ENCODE data around the gene NUP210L.
A peak's percentile ranks its signal among the peaks of the same experiment; 100 is the strongest.
"Not testable (repeated sequence)": the region's sequence is repeated elsewhere in the genome, so short reads cannot be mapped to it uniquely, and the experiment has no call there.

Gene NUP210L

DNA sequence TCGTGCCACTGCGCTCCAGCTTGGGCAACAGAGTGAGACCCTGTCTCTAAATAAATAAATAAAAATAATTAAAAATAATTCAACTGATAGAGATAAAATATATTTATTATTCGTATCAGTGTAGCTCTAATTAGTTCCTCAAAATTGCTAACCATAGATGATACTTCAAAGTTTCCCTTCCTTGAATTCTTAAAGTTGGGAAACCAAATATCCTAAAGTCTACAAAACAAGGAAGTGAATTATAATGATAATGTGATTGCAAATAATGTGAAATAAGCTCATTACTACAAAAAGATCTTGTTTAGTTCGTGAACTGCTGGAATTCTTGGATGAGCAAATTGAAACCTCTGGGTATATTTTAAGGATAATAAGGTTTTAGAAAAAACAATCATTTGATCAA lies 60.5 kb downstream of the NUP210L start:
- DNase-seq: no peak

DNA sequence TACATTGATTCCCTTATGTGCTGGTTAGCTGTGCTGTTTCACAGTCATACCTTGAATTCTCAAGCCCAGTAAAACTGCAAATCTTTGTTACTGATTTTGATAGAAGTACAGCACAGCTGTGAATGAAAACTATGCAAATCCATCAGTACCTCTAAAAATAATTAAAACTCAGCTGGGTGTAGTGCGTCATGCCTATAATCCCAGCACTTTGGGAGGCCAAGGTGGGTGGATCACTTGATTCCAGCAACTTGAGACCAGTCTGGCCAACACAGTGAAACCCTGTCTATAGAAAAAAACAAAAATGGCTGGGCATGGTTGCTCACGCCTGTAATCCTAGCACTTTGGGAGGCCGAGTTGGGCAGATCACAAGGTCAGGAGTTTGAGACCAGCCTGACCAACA lies 61.2 kb downstream of the NUP210L start:
- no peak for DNase-seq

DNA sequence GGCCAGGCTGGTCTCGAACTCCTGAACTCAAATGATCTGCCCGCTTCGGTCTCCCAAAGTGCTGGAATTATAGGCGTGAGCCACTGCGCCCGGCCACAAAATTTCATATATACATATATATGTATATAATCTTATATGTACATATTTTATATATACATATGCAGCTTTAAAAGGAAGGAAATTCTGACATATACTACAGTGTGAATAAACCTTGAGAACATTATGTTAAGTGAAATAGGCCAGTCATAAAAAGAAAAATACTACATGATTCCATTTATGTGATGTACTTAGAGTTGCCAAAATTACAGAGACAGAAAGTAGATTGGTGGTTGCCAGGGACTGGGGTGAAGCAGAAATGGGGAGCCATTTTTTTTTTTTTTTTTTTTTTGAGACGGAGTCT lies 63.2 kb downstream of the NUP210L start:
- DNase-seq: no peak

DNA sequence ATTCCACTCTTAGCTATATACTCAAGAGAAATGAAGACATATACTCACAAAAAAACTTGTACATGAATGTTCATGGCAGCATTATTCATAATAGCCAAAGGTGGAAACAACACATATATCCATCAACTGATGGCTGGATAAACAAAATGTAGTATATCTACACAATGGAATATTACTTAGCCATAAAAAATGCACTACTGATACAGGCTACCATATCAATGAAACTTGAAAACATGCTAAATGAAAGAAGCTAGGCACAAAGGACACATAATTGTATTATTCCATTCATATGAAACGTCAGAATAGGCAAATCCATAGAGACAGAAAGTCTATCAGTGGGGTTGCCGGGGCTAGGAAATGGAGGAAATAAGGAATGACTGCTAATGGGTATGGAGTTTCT lies 67.3 kb downstream of the NUP210L start:
- DNase-seq: no peak

DNA sequence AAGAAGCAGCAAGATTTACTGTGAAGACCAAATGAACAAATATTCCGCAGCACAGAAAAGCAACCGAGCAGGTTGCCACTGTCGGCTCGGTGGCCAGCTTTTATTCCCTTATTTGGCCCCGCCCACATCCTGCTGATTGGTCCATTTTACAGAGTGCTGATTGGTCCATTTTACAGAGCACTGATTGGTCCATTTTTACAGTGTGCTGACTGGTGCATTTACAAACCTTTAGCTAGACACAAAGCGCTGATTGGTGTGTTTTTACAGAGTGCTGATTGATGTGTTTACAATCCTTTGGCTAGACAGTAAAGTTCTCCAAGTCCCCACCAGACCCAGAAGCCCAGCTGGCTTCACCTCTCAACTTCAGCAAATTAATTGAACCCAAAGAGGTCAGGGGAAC lies 71.8 kb downstream of the NUP210L start:
- not testable (repeated sequence) for DNase-seq

DNA sequence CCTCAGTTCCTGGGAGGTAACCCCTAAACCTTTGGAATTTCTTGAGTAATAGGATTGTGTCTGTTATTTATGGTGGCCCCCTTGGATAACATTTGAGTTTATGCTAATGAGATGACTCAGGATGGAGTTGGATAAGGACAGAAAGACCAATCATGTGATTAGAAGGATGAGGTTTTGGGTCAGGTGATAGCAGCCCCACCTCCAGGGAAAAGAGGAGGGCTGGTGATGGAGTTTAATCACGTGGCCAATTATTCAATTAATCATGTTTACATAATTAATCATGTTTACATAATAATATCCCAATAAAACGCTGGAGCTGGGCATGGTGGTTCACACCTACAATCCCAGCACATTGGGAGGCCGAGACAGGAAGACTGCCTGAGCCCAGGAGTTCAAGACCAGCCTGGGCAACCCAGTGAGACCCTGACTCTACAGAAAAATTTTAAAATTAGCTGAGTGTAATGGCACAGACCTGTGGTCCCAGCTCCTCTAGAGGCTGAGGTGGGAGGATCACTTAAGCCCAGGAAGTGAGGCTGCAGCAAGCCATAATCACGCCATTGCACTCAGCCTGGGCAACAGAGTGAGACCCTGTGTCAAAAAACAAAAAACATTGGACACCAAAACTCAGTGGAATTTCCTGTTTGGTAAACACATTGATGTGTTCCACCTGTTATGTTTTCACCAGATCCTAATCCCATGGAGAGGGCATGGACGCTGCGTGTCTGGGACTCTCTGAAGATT lies 73.3 kb downstream of the NUP210L start:
- DNase-seq: no peak

DNA sequence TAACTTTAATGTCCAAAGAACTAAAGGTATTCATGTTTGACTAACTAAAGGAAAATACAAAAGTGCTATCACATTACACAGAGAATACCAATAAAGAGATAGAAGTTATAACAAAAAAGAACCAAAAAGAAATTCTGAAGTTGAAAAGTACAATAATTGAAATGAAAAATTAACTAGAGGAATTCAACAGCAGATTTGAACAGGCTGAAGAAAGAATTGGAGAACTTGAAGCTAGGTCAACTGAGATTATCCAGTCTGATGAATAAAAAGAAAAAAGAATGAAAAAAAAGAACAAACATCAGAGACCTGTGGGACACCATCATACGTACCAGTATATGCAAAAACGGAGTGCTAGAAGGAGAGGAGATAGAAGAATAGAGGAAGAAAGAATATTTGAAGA lies 78.5 kb downstream of the NUP210L start:
- no peak for DNase-seq

DNA sequence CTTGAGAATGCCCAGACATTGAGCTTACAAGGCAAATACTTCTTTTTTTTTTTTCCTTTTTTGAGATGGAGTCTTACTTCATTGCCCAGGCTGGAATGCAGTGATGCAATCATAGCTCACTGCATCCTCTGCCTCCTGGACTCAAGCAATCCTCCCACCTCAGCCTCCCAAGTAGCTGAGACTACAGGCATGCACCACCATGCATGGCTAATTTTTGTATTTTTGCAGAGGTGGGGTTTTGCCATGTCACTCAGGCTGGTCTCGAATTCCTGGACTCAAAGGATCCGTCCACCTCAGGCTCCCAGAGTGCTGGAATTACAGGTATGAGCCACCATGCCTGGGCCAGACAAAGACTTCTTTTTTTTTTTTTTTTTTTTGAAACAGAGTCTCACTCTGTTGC lies 79.1 kb downstream of the NUP210L start:
- DNase-seq: no peak

DNA sequence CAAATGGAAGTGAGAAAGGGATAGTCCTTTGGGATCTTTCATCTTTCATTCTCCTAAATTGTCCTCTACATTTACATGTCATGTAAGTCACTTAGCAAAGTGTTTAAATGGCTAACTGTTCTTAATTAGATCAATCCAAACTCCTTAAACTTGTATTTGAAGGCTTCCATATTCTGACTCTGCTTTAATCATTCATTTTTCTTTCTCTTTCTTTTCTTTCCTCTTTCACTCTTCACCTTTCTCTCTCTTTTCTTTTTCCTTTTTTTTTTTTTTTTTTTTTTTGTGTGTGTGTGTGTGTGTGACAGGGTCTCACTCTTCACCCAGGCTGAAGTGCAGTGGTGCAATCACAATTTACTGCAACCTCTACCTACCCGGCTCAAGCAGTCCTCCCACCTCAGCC lies 92.6 kb downstream of the NUP210L start:
- no peak for DNase-seq

DNA sequence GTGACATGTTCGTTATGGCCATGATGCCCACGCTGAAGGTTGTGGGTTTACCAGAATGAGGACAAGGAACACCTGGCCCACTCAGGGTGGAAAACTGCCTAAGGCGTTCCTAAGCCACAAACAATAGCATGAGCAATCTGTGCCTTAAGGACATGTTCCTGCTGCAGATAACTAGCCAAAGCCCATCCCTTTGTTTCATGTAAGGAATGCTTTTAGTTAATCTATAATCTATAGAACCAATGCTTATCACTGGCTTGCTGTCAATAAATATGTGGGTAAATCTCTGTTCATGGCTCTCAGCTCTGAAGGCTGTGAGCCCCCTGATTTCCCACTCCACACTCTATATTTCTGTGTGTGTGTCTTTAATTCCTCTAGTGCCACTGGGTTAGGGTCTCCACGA lies 107.4 kb downstream of the NUP210L start:
- not testable (repeated sequence) for DNase-seq

DNA sequence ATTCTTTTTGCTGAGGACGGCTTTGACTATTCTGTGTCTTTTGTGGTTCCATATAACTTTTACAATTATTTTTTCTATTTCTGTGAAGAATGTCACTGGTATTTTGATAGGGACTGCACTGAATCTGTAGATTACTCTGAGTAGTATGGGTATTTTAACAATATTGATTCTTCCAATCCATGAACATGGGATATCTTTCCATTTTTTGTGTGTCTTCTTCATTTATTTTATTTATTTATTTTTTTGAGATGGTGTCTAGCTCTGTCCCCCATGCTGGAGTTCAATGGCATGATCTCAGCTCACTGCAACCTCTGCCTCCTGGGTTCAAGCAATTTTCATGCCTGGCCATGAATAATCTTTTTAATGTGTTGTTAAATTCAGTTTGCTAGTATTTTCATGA lies 121.2 kb downstream of the NUP210L start:
- not testable (repeated sequence) for DNase-seq

DNA sequence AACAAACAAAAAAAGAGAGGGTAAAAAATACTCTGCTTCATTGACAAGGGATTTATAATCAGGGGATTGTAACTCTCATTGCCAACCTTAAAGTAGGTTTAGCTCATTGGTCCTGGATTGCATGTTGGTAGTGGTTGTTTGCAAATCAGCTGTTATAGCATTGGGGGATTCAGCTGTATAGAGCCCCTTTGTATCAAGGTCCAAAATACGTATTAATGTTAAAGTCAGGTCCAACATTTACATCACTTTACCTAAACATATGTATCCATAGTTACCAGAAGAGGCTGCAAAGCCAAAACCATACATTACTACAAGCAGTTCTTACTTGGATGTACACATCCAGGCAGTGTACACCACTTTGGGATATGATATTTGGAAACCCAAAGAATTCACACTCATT lies 134.9 kb downstream of the NUP210L start:
- no peak for DNase-seq

DNA sequence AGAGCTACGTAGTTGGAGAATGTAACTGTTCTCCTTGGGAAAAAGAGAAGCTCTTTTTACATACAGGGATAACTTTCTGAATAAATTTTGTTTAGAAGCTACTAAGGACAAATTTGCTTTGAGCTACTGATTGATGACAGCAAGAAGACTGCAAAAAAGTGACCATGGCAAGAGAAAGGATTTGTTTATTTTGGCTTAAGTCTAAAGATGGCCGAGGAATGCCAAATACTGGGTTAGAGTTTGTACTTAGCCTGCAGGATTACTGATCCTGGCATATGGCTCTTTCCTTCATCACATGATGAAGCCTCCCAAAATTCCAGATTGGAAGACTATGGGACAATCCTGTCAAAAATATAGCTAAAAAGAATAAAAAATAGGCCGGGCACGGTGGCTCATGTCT lies 135.6 kb downstream of the NUP210L start:
- DNase-seq: no peak

DNA sequence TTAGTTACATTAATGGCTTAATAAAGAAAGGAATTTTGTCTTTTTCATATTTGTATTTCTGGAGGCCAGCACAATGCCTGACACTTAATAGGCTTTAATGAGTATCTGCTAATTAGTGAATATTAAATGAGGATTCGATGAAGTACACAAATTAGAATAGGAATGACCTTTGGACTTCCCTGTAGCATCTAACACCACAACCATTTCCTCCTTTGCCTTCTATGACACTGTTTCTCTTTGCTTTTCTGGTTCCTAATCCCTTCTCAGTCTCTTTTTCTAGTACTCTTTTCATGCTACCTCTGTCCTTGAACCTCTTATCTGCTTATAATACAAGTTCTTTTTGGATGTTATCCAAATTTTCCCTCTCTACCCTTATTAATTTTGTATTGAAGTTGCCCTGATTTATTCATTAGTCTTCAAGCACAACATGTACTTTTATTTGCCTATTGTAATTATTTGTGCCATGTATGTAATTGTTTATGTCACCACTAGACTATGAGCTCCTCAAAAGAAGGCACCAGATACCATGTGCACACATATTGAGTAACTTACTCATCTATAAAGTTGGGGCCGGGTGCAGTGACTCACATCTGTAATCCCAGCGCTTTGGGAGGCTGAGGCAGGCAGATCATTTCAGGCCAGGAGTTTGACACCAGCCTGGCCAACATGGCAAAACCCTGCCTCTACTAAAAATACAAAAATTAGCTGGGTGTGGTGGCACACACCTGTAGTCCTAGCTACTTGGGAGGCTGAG lies 140.5 kb downstream of the NUP210L start:
- DNase-seq: no peak

DNA sequence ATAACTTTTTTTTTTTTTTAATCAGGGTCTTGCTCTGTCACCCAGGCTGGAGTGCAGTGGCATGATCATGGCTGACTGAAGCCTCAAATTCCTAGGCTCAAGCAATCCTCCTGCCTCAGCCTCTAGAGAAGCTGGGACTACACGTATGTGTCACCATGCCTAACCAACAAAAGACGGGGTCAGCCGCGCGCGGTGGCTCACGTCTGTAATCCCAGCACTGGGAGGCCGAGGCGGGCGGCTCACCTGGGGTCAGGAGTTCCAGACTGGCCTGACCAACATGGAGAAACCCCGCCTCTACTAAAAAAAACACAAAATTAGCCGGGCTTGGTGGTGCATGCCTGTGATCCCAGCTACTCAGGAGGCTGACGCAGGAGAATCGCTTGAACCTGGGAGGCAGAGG lies 142.3 kb downstream of the NUP210L start:
- DNase-seq: not testable (repeated sequence)

DNA sequence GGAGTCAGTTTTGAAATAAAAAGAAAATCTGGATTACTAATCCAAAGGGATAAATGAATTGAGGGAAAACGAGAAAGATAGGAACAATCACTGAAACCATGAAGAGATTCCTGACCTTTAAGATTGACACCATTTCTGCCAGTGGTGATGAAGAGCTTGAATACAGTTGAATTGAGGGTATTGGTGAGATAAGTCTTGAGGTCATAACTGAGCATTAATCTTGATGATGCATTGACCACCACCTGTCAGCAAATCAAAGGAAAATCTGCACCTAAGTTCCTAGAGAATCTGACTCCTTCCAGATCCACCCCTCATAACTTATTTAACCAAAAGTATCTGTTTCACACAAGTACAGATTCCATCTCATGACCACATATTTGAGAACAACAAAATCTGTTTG lies 142.7 kb downstream of the NUP210L start:
- DNase-seq: no peak

DNA sequence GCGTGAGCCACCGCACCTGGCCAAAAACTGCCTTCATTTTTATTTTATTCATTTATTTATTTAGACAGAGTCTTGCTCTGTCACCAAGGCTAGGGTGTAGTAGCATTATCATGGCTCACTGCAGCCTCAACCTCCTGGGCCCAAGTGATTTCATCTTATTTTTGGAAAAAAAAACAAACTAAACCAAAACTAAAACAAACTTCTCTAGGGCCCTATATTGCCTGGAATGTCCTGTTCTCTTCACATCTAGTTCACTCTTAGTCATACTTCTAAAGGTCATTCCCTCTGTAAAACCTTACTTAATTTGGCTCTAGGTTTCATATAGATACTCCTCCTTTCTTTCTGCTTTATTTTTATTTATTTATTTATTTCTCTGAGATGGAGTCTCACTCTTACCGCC lies 148.7 kb downstream of the NUP210L start:
- no peak for DNase-seq

DNA sequence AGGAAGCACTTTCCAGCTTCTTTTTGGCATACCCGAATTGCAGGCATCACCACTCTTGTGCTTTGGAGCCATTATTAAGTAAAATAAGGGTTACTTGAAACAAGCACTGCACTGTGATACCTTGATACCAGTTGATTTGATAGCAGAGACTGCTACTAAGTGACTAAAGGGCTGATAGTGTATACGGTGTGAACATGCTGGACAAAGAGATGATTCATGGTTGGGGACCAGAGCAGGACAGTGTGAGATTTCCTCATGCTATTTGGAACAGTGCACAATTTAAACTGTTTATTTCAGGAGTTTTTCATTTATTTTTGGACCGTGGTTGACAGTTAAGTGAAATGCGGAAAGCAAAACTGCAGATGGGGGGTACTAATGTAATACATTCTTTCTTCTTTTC lies 154.5 kb downstream of the NUP210L start:
- no peak for DNase-seq

DNA sequence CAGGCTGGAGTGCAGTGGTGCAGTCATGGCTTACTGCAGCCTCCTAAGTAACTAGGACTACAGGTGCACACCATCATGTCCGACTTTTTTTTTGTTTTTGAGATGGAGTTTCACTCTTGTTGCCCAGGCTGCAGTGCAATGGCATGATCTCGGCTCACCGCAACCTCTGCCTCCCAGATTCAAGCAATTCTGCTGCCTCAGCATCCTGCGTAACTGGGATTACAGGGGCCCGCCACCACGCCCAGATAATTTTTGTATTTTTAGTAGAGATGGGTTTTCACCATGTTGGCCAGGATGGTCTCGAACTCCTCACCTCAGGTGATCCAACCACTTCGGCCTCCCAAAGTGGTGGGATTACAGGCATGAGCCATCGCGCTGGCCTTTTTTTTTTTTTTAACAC lies 158.0 kb downstream of the NUP210L start:
- DNase-seq: not testable (repeated sequence)

DNA sequence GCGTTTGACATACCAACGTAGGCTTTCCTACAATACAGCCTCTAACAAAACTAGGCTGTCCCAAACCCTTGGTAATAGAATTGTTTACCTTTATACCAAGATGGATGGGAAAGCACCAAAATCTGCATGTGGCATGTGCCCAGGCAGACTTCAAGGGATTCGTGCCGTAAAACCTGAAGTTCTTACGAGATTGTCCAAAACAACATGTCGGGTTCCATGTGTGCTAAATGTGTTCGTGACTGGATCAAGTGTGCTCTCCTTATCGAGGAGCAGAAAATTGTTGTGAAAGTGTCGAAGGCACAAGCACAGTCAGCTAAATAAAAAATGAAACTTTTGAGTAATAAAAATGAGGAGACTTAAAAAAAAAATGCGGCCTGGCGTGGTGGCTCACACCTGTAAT lies 159.2 kb downstream of the NUP210L start:
- no peak for DNase-seq

DNA sequence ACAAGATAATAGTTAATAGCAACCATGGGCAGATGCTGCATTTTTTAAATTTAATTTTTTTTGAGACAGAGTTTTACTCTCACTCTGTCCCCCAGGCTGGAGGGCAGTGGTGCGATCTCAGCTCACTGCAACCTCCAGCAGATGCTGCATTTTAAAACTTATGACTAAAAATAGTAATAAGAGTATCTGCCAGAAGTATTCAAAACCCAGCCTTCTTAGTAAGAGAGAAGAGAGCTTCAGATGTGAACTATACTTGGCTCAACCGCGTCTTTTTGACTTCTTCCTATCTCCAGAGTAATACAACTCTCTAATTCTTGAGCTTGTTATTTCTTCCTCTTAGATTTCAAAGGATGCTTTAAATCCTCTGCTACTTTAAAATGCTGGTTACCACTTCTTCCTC lies 159.7 kb downstream of the NUP210L start:
- no peak for DNase-seq

DNA sequence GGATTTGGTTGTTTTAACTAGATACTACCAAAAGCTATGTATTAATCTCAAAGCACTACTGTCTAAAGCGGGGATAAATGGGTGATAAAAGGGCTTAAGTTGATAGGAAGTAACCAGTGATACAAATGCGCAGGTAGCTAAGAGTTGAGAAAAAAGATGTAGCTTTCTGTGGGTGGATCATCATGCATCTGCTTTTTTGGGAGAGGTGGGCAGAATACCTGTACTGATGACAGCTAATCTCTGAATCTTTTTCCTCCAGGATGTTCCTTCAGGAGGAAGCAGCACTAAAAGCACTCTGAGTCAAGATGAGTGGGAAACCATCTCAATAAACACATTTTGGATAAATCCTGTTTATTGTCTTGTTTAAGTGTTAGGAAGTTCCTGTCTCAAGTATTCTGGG lies 163.1 kb downstream of the NUP210L start:
- DNase-seq: no peak

DNA sequence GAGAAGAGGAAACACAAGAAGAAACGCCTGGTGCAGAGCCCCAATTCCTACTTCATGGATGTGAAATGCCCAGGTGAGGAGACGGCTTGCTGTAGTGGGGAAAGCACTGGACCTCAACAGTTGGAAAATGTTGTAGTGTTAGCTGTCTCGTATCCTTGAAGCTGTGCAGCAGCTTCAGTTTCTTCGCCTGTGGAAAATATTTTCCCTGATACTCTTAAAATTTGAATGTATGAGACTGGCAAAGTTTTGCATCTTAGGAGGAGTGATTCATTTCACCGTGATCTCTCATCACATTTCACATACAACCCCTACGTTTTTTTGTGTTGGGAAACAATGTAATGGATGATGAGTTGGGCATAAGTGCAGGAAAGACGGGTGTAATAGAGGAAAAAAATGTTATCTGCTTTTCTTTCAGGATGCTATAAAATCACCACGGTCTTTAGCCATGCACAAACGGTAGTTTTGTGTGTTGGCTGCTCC lies 163.7 kb downstream of the NUP210L start:
- no peak for DNase-seq

DNA sequence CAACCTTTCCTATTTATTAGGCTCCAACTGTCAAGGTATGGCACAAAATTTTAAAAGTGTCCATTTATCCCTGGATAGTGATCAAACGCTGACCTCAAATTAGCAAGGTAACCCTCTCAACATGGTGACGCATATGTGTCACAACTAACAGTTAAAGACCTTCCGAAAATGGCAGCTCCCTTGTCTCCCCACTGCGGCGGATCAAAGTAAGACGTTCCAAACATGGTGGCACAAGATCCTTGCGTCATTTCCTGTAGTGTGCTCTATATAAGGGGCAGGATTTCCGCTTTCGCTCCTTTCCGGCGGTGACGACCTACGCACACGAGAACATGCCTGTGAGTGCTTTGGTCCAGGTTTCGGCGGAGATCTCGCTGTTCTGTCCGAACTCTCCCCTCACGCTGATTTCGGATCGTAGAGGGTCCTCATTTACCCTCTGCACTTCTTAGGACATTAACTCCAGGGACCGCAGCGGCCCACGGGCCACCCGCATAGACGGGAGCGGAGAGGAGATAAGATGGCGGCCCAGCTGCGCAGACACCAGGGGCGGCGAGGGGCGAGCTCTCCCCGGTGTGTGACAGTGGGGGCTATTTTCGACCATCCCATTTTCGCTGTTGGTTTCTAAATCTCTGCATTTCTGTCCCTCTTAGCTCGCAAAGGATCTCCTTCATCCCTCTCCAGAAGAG lies 164.3 kb downstream of the NUP210L start, which contains the start of gene RPS27:
TSS of gene RPS27 (plus strand) at position 295 of the 683 bp plus-strand sequence. CDS start at position 330, 35 bp downstream.
- peak; percentile 97 for DNase-seq

All from NCI-H748 treated with DMSO at 0.1 percent for 48 hours (cell line).